ENCODE measurements around the gene CNTNAP4. TPM values are rescaled to one million over a fixed set of nuclear protein-coding genes. Genes with fewer than 3 reads are reported as not detected.

The CNTNAP4 gene
- total RNA-seq, 1 experiment from 2014 or later: not detected

GRCh38 chr16:76445815-76446214 is 168.6 kb downstream of the CNTNAP4 start:
- no peak overlapping the region for H3K18ac ChIP-seq (ENCODE audit: insufficient read length, low read depth, low read length)
- no peaks in the 10 kb centered on the region for H3K23me2 ChIP-seq (ENCODE audit: insufficient read length, low read depth, low read length, poor library complexity, severe bottlenecking)
- no peak overlapping the region for H2AK5ac ChIP-seq (ENCODE audit: insufficient read length, low read length)
- Mint-ChIP-seq H3K36me3 (ENCODE audit: insufficient read depth in 1 of 3, low read depth in 3 of 3) (no peaks in the 10 kb centered on the region), H3K4me1 (no peaks in the 10 kb centered on the region), H3K27ac (no peak overlapping the region), H3K9me3 (no peaks in the 10 kb centered on the region), H3K27me3 (ENCODE audit: low read depth) (peaks cover 20% of the 10 kb centered on the region), H3K4me3 (no peak overlapping the region)
- H4K8ac ChIP-seq (replicated peaks; ENCODE audit: insufficient read length, low read depth, low read length): no peak overlapping the region
- H3T11ph ChIP-seq (ENCODE audit: low read length): no peak overlapping the region
- H3K4me1 ChIP-seq (ENCODE audit: insufficient read depth, low read length): no peaks in the 10 kb centered on the region
- H3K27ac ChIP-seq (ENCODE audit: insufficient read length, low read depth, low read length): no peak overlapping the region
- H3K79me1 ChIP-seq (ENCODE audit: insufficient read depth, low read depth, low read length, poor library complexity, severe bottlenecking): no peaks in the 10 kb centered on the region
- no peaks in the 10 kb centered on the region for H3K27me3 ChIP-seq (ENCODE audit: insufficient read depth, low read length)
- no peak overlapping the region for H3K23ac ChIP-seq (ENCODE audit: insufficient read length, low read depth, low read length)
- no peak overlapping the region for H3K4me2 ChIP-seq (ENCODE audit: insufficient read depth, insufficient read length, low read length)
- H2AFZ ChIP-seq (ENCODE audit: low read length): no peak overlapping the region
- no peak overlapping the region for H2BK12ac ChIP-seq (ENCODE audit: insufficient read length, low read depth, low read length)
- no peaks in the 10 kb centered on the region for H4K20me1 ChIP-seq (ENCODE audit: control insufficient read depth, insufficient read depth, insufficient read length)
- H2BK20ac ChIP-seq (ENCODE audit: low read depth, low read length, poor library complexity, severe bottlenecking): no peak overlapping the region
- H3K14ac ChIP-seq (ENCODE audit: insufficient read depth, low read length): no peak overlapping the region
- TF ChIP-seq, protein P1, sequence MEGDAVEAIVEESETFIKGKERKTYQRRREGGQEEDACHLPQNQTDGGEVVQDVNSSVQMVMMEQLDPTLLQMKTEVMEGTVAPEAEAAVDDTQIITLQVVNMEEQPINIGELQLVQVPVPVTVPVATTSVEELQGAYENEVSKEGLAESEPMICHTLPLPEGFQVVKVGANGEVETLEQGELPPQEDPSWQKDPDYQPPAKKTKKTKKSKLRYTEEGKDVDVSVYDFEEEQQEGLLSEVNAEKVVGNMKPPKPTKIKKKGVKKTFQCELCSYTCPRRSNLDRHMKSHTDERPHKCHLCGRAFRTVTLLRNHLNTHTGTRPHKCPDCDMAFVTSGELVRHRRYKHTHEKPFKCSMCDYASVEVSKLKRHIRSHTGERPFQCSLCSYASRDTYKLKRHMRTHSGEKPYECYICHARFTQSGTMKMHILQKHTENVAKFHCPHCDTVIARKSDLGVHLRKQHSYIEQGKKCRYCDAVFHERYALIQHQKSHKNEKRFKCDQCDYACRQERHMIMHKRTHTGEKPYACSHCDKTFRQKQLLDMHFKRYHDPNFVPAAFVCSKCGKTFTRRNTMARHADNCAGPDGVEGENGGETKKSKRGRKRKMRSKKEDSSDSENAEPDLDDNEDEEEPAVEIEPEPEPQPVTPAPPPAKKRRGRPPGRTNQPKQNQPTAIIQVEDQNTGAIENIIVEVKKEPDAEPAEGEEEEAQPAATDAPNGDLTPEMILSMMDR (conservative IDR thresholded peaks at IDR 0.05): no peak
- no peak overlapping the region for H2BK5ac ChIP-seq (ENCODE audit: insufficient read length, low read length)
- H4K5ac ChIP-seq (ENCODE audit: insufficient read length, low read depth, low read length): no peak overlapping the region
- no peak overlapping the region for H4K91ac ChIP-seq (ENCODE audit: insufficient read length, low read depth, low read length)
- H3K9me3 ChIP-seq (ENCODE audit: control insufficient read depth, low read depth, low read length): no peaks in the 10 kb centered on the region
- H2BK120ac ChIP-seq (ENCODE audit: low read depth, low read length, poor library complexity, severe bottlenecking): no peak overlapping the region
- no peak overlapping the region for H2BK15ac ChIP-seq (ENCODE audit: low read depth, low read length)
- H3K4ac ChIP-seq (ENCODE audit: low read depth, low read length): no peak overlapping the region
- H3K79me2 ChIP-seq (ENCODE audit: insufficient read depth, low read length): no peaks in the 10 kb centered on the region
- WGBS (ENCODE audit: extremely low coverage, insufficient read length, low lambda C conversion rate): no CpG with 5 or more reads among the region's 3 CpGs
- no peak overlapping the region for H3K56ac ChIP-seq (ENCODE audit: insufficient read length, low read depth, low read length)
- no peak overlapping the region for H3K9ac ChIP-seq (ENCODE audit: extremely low read depth, insufficient read length, low read length)
- DNase-seq: no peak

Data from H9 (cell line).